Right renal cortex interstitium (tissue), 3 donors: Measurements from ENCODE around the gene CSDE1. TPM values are rescaled to one million over a fixed set of nuclear protein-coding genes. Genes with fewer than 3 reads are reported as not detected.

Experiments
- DNase-seq, 3 donors: peaks; one replicate each; pipeline ENCODE4 v3.0.0-alpha.2; 2013; ENCODE audit warnings: low read depth in 3 of 3, low spot score in 2 of 3
- polyA plus RNA-seq, 3 donors: library from polyadenylated mRNA; unstranded; fragments of 120-200 nt; gene quantifications; one replicate each; pipeline ENCODE4 v1.2.1, GENCODE V29; 2013; ENCODE audit not compliant: insufficient read length in 3 of 3

The CSDE1 gene
- polyA plus RNA-seq, 3 donors = 452 to 513 (median 466) TPM

DNA sequence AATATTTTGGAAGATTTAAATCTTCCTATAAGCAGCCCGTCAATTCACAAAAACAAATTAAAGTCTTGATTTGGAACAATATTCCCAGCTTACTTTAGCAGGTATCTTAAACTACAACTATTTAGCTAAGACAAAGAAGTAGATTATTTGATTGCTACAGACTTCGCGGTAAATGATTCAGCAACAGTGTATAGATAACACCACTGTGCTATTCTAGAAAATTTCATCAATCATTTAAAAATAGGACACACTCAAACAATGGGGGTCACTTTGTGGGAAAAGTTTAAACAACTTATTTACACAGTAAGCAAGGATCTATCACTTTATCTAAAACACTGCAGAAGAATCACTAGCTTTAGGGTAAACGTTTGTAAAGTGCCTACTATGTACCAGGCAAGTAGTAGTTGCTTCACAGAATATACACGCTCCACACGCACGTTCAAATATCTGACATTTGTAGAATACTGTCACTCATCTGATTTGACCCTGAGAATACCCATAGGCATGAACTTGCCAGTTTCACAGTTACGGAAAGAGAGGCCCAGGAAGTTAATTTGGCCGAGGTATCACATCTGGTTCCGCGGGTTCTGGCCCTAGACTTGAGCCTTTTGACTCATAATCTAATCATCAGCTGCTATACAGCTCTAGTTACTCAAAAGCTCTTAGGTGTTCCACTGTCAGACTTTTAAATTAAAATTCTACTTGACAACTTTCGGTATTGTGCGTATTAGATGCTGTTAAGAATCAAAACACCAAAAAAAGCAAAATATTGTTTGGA is 88.8 kb downstream of the CSDE1 start:
- peak in 1 of 3 donors; percentile 3 for DNase-seq

DNA sequence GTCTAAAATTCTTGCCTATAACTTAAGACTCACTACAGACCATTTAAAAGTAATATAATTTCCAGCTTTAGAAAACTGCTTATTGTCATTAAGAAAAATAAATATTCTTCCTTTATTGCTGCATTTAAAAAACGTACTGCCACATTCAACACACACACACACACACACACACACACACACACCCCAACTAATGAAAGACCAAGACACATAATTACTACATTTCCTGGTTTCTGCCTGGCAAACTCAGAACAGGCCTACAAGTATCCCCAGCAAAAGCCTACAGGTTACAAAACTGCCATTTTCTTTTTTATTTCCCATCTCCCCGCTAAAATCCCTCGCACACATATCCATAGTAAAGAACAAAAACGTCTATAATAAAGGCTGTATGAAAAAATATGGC is 89.4 kb downstream of the CSDE1 start:
- DNase-seq = no peak

DNA sequence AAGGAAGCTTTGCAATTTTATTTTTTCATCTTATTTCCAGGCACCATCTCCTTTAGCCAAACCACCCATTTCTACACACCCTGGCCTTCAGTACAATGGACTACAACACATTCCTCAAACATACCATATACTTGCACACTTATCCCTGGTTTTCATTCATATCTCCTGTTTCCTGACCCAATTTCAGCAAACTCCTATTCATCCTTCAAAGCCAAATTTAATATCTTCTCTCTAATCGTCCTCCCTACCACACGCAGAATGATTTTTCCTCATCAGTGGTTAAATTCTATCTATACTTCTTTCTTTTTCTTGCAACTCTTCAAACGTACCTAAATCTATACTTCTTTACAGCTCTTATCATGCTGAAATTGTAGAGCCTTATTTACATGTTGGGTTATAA is 90.8 kb downstream of the CSDE1 start:
- DNase-seq = no peak

Other genes starting within 250 kb of the CSDE1 start
- 10 to 100 TPM; 45.9 to 57.8 (median 54.6) TPM for gene TRIM33, start 246.8 kb downstream of the CSDE1 start, polyA plus RNA-seq
- gene BCAS2, start 176.4 kb downstream of the CSDE1 start, polyA plus RNA-seq = 10 to 100 TPM; 68.4 to 72.1 (median 69.4) TPM
- gene DENND2C, start 87.9 kb downstream of the CSDE1 start, polyA plus RNA-seq = 1 to 10 TPM; 3.1 to 4.5 (median 4.1) TPM
- gene AMPD1, start 62.4 kb downstream of the CSDE1 start, polyA plus RNA-seq = not detected
- gene NRAS, start 41.2 kb downstream of the CSDE1 start, polyA plus RNA-seq = 10 to 100 TPM; 69.9 to 74.0 (median 74.0) TPM
- 10 to 100 TPM; 54.6 to 62.4 (median 55.6) TPM for gene SIKE1, start 22.7 kb upstream of the CSDE1 start, polyA plus RNA-seq
- under 1 TPM; 0.15 to 0.28 (median 0.21) TPM for gene SYCP1, start 96.9 kb upstream of the CSDE1 start, polyA plus RNA-seq